HCT116 (cell line): ENCODE results near the gene GCK. TPM values are rescaled to one million over a fixed set of nuclear protein-coding genes. Genes with fewer than 3 reads are reported as not detected.

Source experiments
- ATAC-seq: fragments of 200-7000 bp; cut with Tn5 transposase; 2 replicates; pipeline ENCODE4 v1.9.1; 2020; ENCODE audit warnings: mild to moderate bottlenecking, moderate library complexity
- BruUV-seq: library from RNA; stranded (reverse); fragments of 400-500 nt; replicated peaks from 2 replicates; lab custom pipeline; 2021; lab: Mats Ljungman, UMichigan
- CTCF ChIA-PET: fragments of 300-600 bp; sonication (Branson Sonifier 250); formaldehyde crosslinking; loops from one replicate; lab custom pipeline; 2021; ENCODE audit warnings: antibody characterized with exemption; lab: Charles Lee
- POLR2A ChIA-PET: fragments of 300-600, 350-600 bp; sonication (Branson Sonifier 250); formaldehyde crosslinking; loops from one replicate; lab custom pipeline; 2021; ENCODE audit warnings: antibody characterized with exemption; lab: Charles Lee
- RAD21 ChIA-PET, 2 experiments: fragments of 300-600 bp; sonication (Branson Sonifier 250); formaldehyde crosslinking; loops; one replicate each; lab custom pipeline; 2023; ENCODE audit warnings: low total read pairs in 2 of 2; ENCODE audit not compliant: uncharacterized antibody in 2 of 2, unreplicated experiment in 2 of 2, low non-redundant PET in 1 of 2; lab: Charles Lee
- DNase-seq: peaks from one replicate; pipeline ENCODE4 v3.0.0-alpha.2; 2010; ENCODE audit warnings: low read depth, low spot score
- H2AFZ ChIP-seq: fragments of 200-600 bp; shearing (Covaris generic), sonication (generic); 2 replicates; pipeline ENCODE4 v1.6.1; 2017; ENCODE audit warnings: low read depth, mixed run types, mixed read lengths, antibody characterized with exemption, low read length; ENCODE audit not compliant: poor library complexity, severe bottlenecking
- H3K27ac ChIP-seq: 2 replicates; pipeline ENCODE4 v1.5.1; 2012; ENCODE audit warnings: low read depth, low read length
- H3K27me3 ChIP-seq: fragments of 200-600 bp; sonication (generic); 2 replicates; pipeline ENCODE4 v1.6.1; 2016; ENCODE audit warnings: mixed run types, low read length, mixed read lengths; ENCODE audit not compliant: insufficient read depth
- H3K36me3 ChIP-seq, 2 experiments: fragments of 200-500 bp in 1 of 2; fragments of 200-600 bp in 1 of 2; sonication (Bioruptor generic) in 1 of 2; sonication (generic) in 1 of 2; 2 replicates each; pipeline versions ENCODE4 v1.5.1 to v1.6.1; 2014 to 2016; ENCODE audit warnings: low read length in 2 of 2, inconsistent platforms in 1 of 2, mixed read lengths in 1 of 2, mixed run types in 1 of 2; ENCODE audit not compliant: insufficient read depth in 2 of 2, control insufficient read depth in 1 of 2
- H3K4me1 ChIP-seq, 2 experiments: fragments of 200-600 bp in 1 of 2; sonication (generic) in 1 of 2; 2 replicates each; pipeline versions ENCODE4 v1.5.1 to v1.6.1; 2012 to 2017; ENCODE audit warnings: low read length in 2 of 2, inconsistent platforms in 1 of 2, mild to moderate bottlenecking in 1 of 2, mixed read lengths in 1 of 2, mixed run types in 1 of 2, moderate library complexity in 1 of 2; ENCODE audit not compliant: insufficient read depth in 2 of 2, control insufficient read depth in 1 of 2
- H3K4me2 ChIP-seq: fragments of 200-600 bp; sonication (generic); 2 replicates; pipeline ENCODE4 v1.6.1; 2017; ENCODE audit warnings: mixed run types, low read length, mixed read lengths
- H3K4me3 ChIP-seq, 2 experiments: fragments of 200-600 bp in 1 of 2; sonication (generic) in 1 of 2; replicated peaks in 1 of 2; 2 replicates each; pipeline ENCODE4 v1.5.1; 2011 to 2016; ENCODE audit warnings: low read length in 2 of 2, control low read depth in 1 of 2, low read depth in 1 of 2, mild to moderate bottlenecking in 1 of 2, mixed read lengths in 1 of 2, mixed run types in 1 of 2
- H3K79me2 ChIP-seq: fragments of 200-600 bp; sonication (generic); 2 replicates; pipeline ENCODE4 v1.6.1; 2017; ENCODE audit warnings: mild to moderate bottlenecking, mixed run types, low read length, moderate library complexity, mixed read lengths; ENCODE audit not compliant: insufficient read depth
- H3K9ac ChIP-seq: fragments of 200-600 bp; sonication (generic); 2 replicates; pipeline ENCODE4 v1.6.1; 2016; ENCODE audit warnings: low read length, mixed read lengths
- H3K9me2 ChIP-seq: fragments of 200-600 bp; sonication (generic), shearing (Covaris generic); 2 replicates; pipeline ENCODE4 v1.6.1; 2017; ENCODE audit warnings: mixed run types, mild to moderate bottlenecking, moderate library complexity; ENCODE audit not compliant: insufficient read depth
- H3K9me3 ChIP-seq, 2 experiments: fragments of 200-500 bp in 1 of 2; fragments of 200-600 bp in 1 of 2; sonication (Bioruptor generic) in 1 of 2; sonication (generic) in 1 of 2; 2 replicates each; pipeline ENCODE4 v1.6.1; 2014 to 2017; ENCODE audit warnings: low read length in 2 of 2, mixed read lengths in 2 of 2, inconsistent platforms in 1 of 2, low read depth in 1 of 2, mild to moderate bottlenecking in 1 of 2, mixed run types in 1 of 2, moderate library complexity in 1 of 2; ENCODE audit not compliant: control insufficient read depth in 1 of 2, insufficient read depth in 1 of 2
- H4K20me1 ChIP-seq: fragments of 200-600 bp; sonication (generic), shearing (Covaris generic); 2 replicates; pipeline ENCODE4 v1.6.1; 2017; ENCODE audit warnings: mixed run types, mild to moderate bottlenecking, moderate library complexity; ENCODE audit not compliant: insufficient read depth
- CBX3 ChIP-seq: IDR thresholded peaks from 2 replicates; pipeline ENCODE4 v1.6.1; 2012; ENCODE audit warnings: low read depth
- CEBPB ChIP-seq: IDR thresholded peaks from 2 replicates; pipeline ENCODE4 v1.6.1; 2012; ENCODE audit warnings: low read depth
- EZH2 ChIP-seq: fragments of 200-600 bp; sonication (generic); IDR thresholded peaks from 2 replicates; pipeline ENCODE4 v1.6.1; 2017; ENCODE audit warnings: antibody characterized with exemption, mixed run types
- EZH2phosphoT487 ChIP-seq: fragments of 200-600 bp; IDR thresholded peaks from 2 replicates; pipeline ENCODE4 v1.6.1; 2018; ENCODE audit warnings: antibody characterized with exemption, borderline replicate concordance
- MAX ChIP-seq: IDR thresholded peaks from 2 replicates; pipeline ENCODE4 v1.6.1; 2012
- REST ChIP-seq: IDR thresholded peaks from 2 replicates; pipeline ENCODE4 v1.6.1; 2012; ENCODE audit warnings: low read depth
- SP1 ChIP-seq: IDR thresholded peaks from 2 replicates; pipeline ENCODE4 v1.6.1; 2012; ENCODE audit warnings: low read depth
- YY1 ChIP-seq: IDR thresholded peaks from 2 replicates; pipeline ENCODE4 v1.6.1; 2011; ENCODE audit warnings: low read length, low read depth, moderate library complexity, mild to moderate bottlenecking; ENCODE audit not compliant: insufficient replicate concordance; ENCODE audit errors: extremely low read depth
- ZBTB33 ChIP-seq: IDR thresholded peaks from 2 replicates; pipeline ENCODE4 v1.6.1; 2011; ENCODE audit warnings: mild to moderate bottlenecking, low read length, moderate library complexity; ENCODE audit not compliant: insufficient replicate concordance; ENCODE audit errors: extremely low read depth
- ZFX ChIP-seq: fragments of 450-650 bp; IDR thresholded peaks from 2 replicates; pipeline ENCODE4 v1.6.1; 2017
- ZNF274 ChIP-seq: fragments of 200-500 bp; sonication (Bioruptor generic); IDR thresholded peaks from 2 replicates; pipeline ENCODE4 v1.6.1; 2014; ENCODE audit warnings: mild to moderate bottlenecking, low read depth, low read length, inconsistent platforms
- intact Hi-C: fragments of 100-400 bp; cut with micrococcal nuclease; formaldehyde crosslinking; loops from 2 replicates; pipeline ENCODE4 v1.10.0; 2022
- total RNA-seq: library from RNA; stranded (reverse); gene quantifications from one replicate; pipeline ENCODE4 v1.2.1, GENCODE V29; 2021; ENCODE audit not compliant: unreplicated experiment

The GCK gene
- total RNA-seq, 1 experiment from 2014 or later = 0.34 TPM

GRCh38 chr7:44100458-44101302 lies 88.6 kb downstream of the GCK start:
- Histone ChIP-seq H3K79me2 (no peaks in the 10 kb centered on the region), H4K20me1 (no peaks in the 10 kb centered on the region), H3K4me3 (no peak overlapping the region), H3K4me1 (peaks cover 0 to 6% of the 10 kb centered on the region in 2 experiments; a peak in 2 of 4 replicates), H3K27me3 (no peaks in the 10 kb centered on the region), H3K4me2 (no peak overlapping the region), H3K9ac (no peak overlapping the region), H3K27ac (no peak overlapping the region), H2AFZ (no peak overlapping the region), H3K9me2 (no peaks in the 10 kb centered on the region), H3K9me3 (no peaks in the 10 kb centered on the region), H3K36me3 (no peaks in the 10 kb centered on the region)
- POLR2A ChIA-PET = no interaction called here
- DNase-seq = no peak
- no TSS peak for BruUV-seq
- RAD21 ChIA-PET = no interaction called here
- CTCF ChIA-PET = no interaction called here
- TF ChIP-seq EZH2 = no peak
- TF ChIP-seq REST = no peak
- TF ChIP-seq ZNF274 = no peak
- no peak for TF ChIP-seq ZBTB33
- no peak for TF ChIP-seq YY1
- no peak for TF ChIP-seq CEBPB
- no peak for TF ChIP-seq ZFX
- no peak for TF ChIP-seq MAX
- TF ChIP-seq SP1 = no peak
- no peak for TF ChIP-seq CBX3
- TF ChIP-seq EZH2phosphoT487 = no peak
- no peak for ATAC-seq
- intact Hi-C loops = no loop called here
